GM23248 (cell line): ENCODE measurements around the gene GALNT14.

Experiments used
- EZH2 ChIP-seq: fragments of 200-600 bp; sonication (generic); IDR thresholded peaks from 2 replicates; pipeline ENCODE4 v1.6.1; 2018; ENCODE audit warnings: antibody characterized with exemption, mild to moderate bottlenecking; ENCODE audit not compliant: insufficient read depth, poor library complexity, severe bottlenecking
- EZH2phosphoT487 ChIP-seq: fragments of 200-600 bp; sonication (generic); IDR thresholded peaks from 2 replicates; pipeline ENCODE4 v1.6.1; 2018; ENCODE audit warnings: antibody characterized with exemption, moderate library complexity, mild to moderate bottlenecking, low read depth; ENCODE audit not compliant: insufficient read depth

- TF ChIP-seq EZH2: no peak
- TF ChIP-seq EZH2phosphoT487: no peak
Measured at GRCh38 chr2:30866974-30867373, 271.3 kb downstream of the GALNT14 start.
